Osteocyte (in vitro differentiated cells): ENCODE data around the gene ZNF524. TPM values are rescaled to one million over a fixed set of nuclear protein-coding genes. Genes with fewer than 3 reads are reported as not detected.

Source experiments
- DNase-seq: peaks from one replicate; pipeline ENCODE4 v3.0.0; 2021; ENCODE audit warnings: mixed read lengths; ENCODE audit not compliant: unreplicated experiment; ENCODE audit errors: extremely low spot score
- H3K27ac Mint-ChIP-seq: one replicate; pipeline ENCODE4 v1.8.0; 2021; ENCODE audit warnings: mild to moderate bottlenecking, mixed read lengths; ENCODE audit not compliant: unreplicated experiment
- H3K27me3 Mint-ChIP-seq: one replicate; pipeline ENCODE4 v1.8.0; 2021; ENCODE audit warnings: mixed read lengths; ENCODE audit not compliant: unreplicated experiment
- H3K36me3 Mint-ChIP-seq: one replicate; pipeline ENCODE4 v1.8.0; 2021; ENCODE audit warnings: mixed read lengths; ENCODE audit not compliant: unreplicated experiment
- H3K4me1 Mint-ChIP-seq: one replicate; pipeline ENCODE4 v1.8.0; 2021; ENCODE audit warnings: mixed read lengths; ENCODE audit not compliant: unreplicated experiment
- H3K4me3 Mint-ChIP-seq: one replicate; pipeline ENCODE4 v1.8.0; 2021; ENCODE audit warnings: mild to moderate bottlenecking, moderate library complexity, mixed read lengths; ENCODE audit not compliant: unreplicated experiment
- H3K9me3 Mint-ChIP-seq: one replicate; pipeline ENCODE4 v1.8.0; 2021; ENCODE audit warnings: mixed read lengths; ENCODE audit not compliant: unreplicated experiment
- CTCF ChIP-seq: fragments of 200-600 bp; sonication (generic); IDR thresholded peaks from 2 replicates; pipeline ENCODE4 v1.5.0; 2021; ENCODE audit warnings: antibody characterized with exemption, mild to moderate bottlenecking, moderate library complexity
- total RNA-seq: library from RNA; stranded (reverse); gene quantifications from 2 replicates; pipeline ENCODE4 v1.2.1, GENCODE V29; 2021

Gene ZNF524
- total RNA-seq, 1 donor from 2014 or later = 15.5 TPM

- Mint-ChIP-seq H3K27me3 (no peaks in the 10 kb centered on the region), H3K36me3 (peaks cover 9% of the 10 kb centered on the region), H3K4me3 (no peak overlapping the region), H3K4me1 (peaks cover 17% of the 10 kb centered on the region), H3K27ac (no peak overlapping the region), H3K9me3 (no peaks in the 10 kb centered on the region)
- no peak for TF ChIP-seq CTCF
- no peak for DNase-seq
Observed at GRCh38 chr19:55621673-55622231, 21.7 kb downstream of the ZNF524 start.

DNA sequence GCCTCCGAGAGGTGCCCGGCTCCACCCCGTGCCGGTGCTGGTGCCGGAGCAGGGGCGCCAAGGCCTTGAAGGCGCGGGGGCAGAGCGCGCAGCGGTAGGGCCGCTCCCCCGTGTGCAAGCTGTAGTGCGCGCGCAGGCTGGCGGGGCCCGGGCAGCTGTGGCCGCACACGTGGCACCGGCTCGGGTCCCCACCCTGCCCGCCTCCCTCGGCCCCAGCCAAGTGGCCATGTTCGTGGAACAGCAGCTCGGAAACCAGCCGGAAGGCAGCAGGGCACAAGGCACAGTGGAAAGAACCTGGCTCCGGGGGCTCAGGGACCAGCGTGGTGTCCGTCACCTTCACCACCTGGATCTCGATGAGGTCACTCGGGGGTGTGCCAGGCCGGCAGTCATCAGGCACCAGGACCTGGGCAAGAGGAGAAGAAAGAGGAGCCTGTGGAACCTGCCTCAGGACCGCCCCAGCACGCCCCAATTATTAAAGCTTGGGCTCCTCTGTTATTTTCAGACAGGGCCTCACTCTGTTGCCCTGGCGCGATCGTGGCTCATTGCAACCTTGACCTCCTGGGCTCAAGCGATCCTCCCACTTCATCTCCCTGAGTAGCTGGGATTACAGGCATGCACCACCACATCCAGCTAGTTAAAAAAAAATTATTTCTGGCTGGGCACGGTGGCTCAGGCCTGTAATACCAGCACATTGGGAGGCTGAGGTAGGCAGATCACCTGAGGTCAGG lies 22.3 kb downstream of the ZNF524 start:
- no peak for TF ChIP-seq CTCF
- no peak overlapping the region for H3K27ac Mint-ChIP-seq
- peaks cover 6% of the 10 kb centered on the region for H3K36me3 Mint-ChIP-seq
- peaks cover 17% of the 10 kb centered on the region for H3K4me1 Mint-ChIP-seq
- H3K9me3 Mint-ChIP-seq = no peaks in the 10 kb centered on the region
- no peak overlapping the region for H3K4me3 Mint-ChIP-seq
- DNase-seq = no peak
- H3K27me3 Mint-ChIP-seq = no peaks in the 10 kb centered on the region

- TF ChIP-seq CTCF = no peak
- Mint-ChIP-seq H3K27me3 (no peaks in the 10 kb centered on the region), H3K27ac (peak overlapping the region; percentile 98)
Observed at GRCh38 chr19:55623130-55623529, 23.0 kb downstream of the ZNF524 start.

DNA sequence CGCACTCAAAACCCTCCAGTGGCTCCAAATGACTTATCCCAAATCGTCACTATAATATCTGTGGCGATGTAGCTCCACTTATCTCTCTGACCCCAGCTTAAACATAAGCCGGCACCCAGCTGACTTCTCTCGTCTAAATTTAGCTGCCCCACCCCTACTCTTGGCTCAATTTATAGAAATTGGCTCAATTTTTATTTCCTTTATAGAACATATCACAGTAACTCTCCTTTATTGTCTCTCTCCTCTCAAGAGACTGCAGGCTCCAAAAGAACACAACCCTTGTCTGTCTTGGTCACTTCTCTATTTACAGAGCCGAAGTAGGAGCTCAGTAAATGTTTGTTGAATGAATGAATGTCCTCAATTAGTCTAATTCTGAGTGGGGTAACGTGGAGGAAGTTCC lies 23.5 kb downstream of the ZNF524 start:
- no peak for TF ChIP-seq CTCF
- H3K4me3 Mint-ChIP-seq = no peak overlapping the region
- H3K4me1 Mint-ChIP-seq = peaks cover 17% of the 10 kb centered on the region
- no peak for DNase-seq
- H3K9me3 Mint-ChIP-seq = no peaks in the 10 kb centered on the region
- H3K27me3 Mint-ChIP-seq = no peaks in the 10 kb centered on the region
- peak overlapping the region; percentile 98 for H3K27ac Mint-ChIP-seq
- peaks cover 1% of the 10 kb centered on the region for H3K36me3 Mint-ChIP-seq

More at GRCh38 chr19:55623130-55623529, 23.0 kb downstream of the ZNF524 start:
- H3K4me1 Mint-ChIP-seq = peaks cover 17% of the 10 kb centered on the region
- no peak for DNase-seq
- H3K9me3 Mint-ChIP-seq = no peaks in the 10 kb centered on the region
- H3K4me3 Mint-ChIP-seq = no peak overlapping the region
- peaks cover 1% of the 10 kb centered on the region for H3K36me3 Mint-ChIP-seq
